ENCODE results near the gene MTOR. TPM values are rescaled to one million over a fixed set of nuclear protein-coding genes. Genes with fewer than 3 reads are reported as not detected.
"Not testable (repeated sequence)": the region's sequence is repeated elsewhere in the genome, so short reads cannot be mapped to it uniquely, and the experiment has no call there.

The MTOR gene
- total RNA-seq, 2 experiments from 2014 or later, result 43.0 to 45.2 TPM

DNA sequence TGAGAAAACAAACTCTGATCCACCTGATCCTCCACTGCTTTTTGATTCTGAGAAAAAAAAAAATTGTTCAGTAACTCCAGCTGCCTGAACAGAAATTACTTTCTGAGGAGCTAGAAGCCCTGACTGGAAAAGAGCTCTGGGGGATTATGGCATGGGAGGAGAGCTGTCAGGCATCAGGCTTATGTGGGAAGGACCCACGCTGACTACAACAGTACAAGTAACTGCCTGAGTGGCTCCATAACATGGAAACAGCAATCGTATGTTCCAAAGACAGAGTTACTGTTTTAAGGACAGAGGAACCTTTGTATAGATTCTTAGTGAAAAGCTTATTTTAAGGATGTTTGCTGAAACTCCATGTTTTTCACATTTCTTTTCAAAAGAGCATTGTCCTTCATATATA lies 74.4 kb downstream of the MTOR start:
- no peaks in the 10 kb centered on the region for H3K27me3 Mint-ChIP-seq
- no peak for DNase-seq
- H3K9me3 Mint-ChIP-seq, result no peaks in the 10 kb centered on the region
- no peaks in the 10 kb centered on the region for H3K4me1 Mint-ChIP-seq
- no peak overlapping the region for H3K27ac Mint-ChIP-seq
- H3K4me3 Mint-ChIP-seq, result no peak overlapping the region
- H3K36me3 Mint-ChIP-seq, result peaks cover 12% of the 10 kb centered on the region

DNA sequence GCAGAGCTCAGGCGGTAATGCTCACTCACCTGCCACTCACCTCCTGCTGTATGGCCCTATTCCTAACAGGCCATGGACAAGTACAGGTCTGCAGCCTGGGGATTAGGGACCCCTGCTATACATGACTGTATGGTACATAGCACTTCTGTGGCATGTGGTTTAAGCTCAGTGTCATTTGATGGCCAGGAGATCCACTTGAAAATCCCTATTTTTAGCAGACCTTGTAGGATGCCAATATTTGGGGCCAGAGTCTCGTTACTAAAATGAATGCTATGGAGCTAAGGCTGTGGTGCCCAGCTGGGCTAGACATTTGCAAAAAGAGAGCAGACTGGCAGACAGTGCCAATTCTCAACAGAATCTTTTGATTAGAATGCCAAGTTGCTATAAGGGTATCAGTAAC lies 74.9 kb downstream of the MTOR start:
- Mint-ChIP-seq H3K4me3 (no peak overlapping the region), H3K27ac (no peak overlapping the region), H3K27me3 (no peaks in the 10 kb centered on the region), H3K4me1 (no peaks in the 10 kb centered on the region), H3K9me3 (no peaks in the 10 kb centered on the region), H3K36me3 (peaks cover 12% of the 10 kb centered on the region)
- DNase-seq, result no peak

DNA sequence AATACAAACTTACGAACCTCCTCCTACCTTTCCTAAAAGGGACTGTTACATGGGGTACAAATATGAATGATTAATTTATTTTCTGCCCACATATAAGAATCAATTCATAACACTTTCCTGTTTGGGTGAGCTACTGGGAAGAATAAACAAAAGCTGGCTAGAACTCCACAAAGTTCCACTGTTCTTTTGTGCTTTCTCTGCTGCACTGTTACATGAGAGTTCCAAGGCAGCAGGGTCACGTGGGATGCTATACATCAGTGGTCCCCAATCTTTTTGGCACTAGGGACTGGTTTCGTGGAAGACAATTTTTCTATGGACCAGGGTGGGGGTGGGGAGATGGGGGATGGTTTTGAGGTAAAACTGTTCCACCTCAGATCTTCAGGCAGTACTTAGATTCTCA lies 75.4 kb downstream of the MTOR start:
- Mint-ChIP-seq H3K36me3 (peaks cover 9% of the 10 kb centered on the region), H3K27me3 (no peaks in the 10 kb centered on the region), H3K4me3 (no peak overlapping the region), H3K9me3 (no peaks in the 10 kb centered on the region), H3K4me1 (no peaks in the 10 kb centered on the region), H3K27ac (no peak overlapping the region)
- DNase-seq, result no peak

DNA sequence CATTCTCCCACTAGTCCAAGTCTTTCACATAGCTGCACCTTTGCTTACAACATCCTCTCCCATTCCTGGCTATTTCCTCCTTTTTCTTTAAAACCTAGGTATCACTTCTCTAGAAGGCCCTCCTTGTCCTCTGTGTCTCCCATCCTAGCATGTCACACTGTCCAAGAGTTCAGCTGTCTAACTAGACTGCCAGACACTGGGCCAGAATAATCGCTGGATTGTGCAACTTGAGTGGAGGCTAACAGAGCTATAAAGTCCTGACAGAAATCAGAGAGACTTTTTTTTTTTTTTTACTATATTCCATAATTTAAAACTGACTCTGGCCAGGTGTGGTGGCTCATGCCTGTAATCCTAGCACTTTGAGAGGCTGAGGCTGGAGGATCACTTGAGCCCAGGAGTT lies 77.4 kb downstream of the MTOR start:
- Mint-ChIP-seq H3K4me1 (no peaks in the 10 kb centered on the region), H3K27me3 (no peaks in the 10 kb centered on the region), H3K27ac (no peak overlapping the region), H3K4me3 (no peak overlapping the region), H3K9me3 (no peaks in the 10 kb centered on the region), H3K36me3 (peaks cover 7% of the 10 kb centered on the region)
- DNase-seq, result no peak

DNA sequence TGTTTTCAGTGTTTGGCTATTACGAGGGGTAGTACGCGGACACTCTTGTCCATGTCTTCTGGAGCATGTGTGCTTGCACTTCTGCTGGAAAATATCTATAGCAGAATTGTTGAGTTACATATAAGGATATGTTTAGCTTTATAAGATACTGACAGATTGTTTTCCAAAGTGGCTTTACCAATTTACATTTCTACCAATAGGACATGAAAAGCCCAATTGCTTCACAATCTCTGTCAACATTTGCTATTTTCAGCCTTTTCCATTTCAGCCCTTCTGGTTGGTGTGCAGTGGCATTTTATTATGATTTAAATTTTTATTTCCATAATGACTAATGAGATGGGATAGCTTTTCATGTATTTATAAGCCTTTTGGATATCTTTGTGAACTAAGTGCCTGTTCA lies 79.5 kb downstream of the MTOR start:
- Mint-ChIP-seq H3K27ac (no peak overlapping the region), H3K9me3 (no peaks in the 10 kb centered on the region), H3K4me3 (no peak overlapping the region), H3K4me1 (no peaks in the 10 kb centered on the region), H3K36me3 (peaks cover 5% of the 10 kb centered on the region), H3K27me3 (no peaks in the 10 kb centered on the region)
- no peak for DNase-seq

DNA sequence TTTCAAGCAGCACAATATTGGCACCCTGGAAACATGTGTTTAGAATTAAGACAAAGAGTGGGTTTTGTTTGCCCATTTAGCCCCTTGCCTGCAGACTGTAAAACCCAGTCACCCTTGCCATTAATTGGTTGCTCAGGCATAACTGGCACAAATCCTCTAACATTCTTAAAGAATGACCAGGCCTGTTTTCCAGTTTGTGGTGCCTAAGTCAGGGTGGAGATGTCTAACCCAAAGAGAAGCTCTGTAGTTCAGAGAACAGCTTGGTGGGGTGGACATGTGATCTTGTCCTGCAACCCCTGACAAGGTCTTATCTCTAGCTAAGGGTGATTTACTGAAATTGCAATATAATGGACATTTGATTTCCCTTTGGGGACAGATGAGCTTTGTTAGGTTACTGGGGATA lies 82.0 kb downstream of the MTOR start:
- H3K4me1 Mint-ChIP-seq, result no peaks in the 10 kb centered on the region
- H3K9me3 Mint-ChIP-seq, result no peaks in the 10 kb centered on the region
- no peak overlapping the region for H3K27ac Mint-ChIP-seq
- H3K4me3 Mint-ChIP-seq, result no peak overlapping the region
- DNase-seq, result no peak
- peaks cover 8% of the 10 kb centered on the region for H3K36me3 Mint-ChIP-seq
- H3K27me3 Mint-ChIP-seq, result no peaks in the 10 kb centered on the region

DNA sequence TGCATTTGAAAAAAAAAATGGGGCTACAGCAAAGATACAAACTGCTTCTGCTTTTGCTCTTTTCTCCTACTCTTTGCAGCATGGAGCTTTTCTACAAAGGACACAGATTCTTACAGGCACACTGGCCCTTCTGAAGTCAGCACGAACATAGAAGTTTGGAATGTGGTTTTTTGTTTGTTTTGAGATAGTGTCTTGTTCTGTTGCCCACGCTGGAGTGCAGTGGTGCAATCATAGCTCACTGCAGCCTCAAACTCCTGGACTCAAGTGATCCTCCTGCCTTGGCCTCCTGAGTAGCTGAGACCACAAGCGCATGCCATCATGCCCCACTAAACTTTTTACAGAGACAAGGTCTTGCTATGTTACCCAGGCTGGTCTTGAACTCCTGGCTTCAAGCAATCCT lies 82.6 kb downstream of the MTOR start:
- H3K27me3 Mint-ChIP-seq, H3K27ac Mint-ChIP-seq, H3K36me3 Mint-ChIP-seq, H3K4me1 Mint-ChIP-seq, H3K4me3 Mint-ChIP-seq, H3K9me3 Mint-ChIP-seq, DNase-seq: not testable (repeated sequence)

DNA sequence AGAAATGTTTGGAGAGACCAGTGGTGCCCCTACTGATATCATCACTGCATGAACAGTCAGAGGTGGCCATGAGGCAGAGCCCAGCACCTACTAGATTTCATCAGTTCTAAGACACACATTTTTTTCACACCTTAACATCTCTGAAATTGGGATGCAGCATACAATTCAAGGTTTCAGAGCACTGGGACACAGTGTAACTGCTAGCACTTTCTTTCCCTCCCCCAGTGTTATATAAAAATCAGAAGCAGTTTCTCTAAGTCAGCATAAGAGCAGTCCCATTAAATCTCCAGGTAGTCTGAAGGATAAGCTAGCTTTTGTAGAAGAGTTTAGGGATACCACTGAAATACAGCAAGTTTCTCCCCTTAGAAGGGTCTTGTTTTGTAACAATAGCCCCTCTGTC lies 83.2 kb downstream of the MTOR start:
- no peaks in the 10 kb centered on the region for H3K4me1 Mint-ChIP-seq
- no peak overlapping the region for H3K4me3 Mint-ChIP-seq
- H3K9me3 Mint-ChIP-seq, result no peaks in the 10 kb centered on the region
- H3K36me3 Mint-ChIP-seq, result peaks cover 5% of the 10 kb centered on the region
- DNase-seq, result no peak
- H3K27ac Mint-ChIP-seq, result no peak overlapping the region
- H3K27me3 Mint-ChIP-seq, result no peaks in the 10 kb centered on the region

DNA sequence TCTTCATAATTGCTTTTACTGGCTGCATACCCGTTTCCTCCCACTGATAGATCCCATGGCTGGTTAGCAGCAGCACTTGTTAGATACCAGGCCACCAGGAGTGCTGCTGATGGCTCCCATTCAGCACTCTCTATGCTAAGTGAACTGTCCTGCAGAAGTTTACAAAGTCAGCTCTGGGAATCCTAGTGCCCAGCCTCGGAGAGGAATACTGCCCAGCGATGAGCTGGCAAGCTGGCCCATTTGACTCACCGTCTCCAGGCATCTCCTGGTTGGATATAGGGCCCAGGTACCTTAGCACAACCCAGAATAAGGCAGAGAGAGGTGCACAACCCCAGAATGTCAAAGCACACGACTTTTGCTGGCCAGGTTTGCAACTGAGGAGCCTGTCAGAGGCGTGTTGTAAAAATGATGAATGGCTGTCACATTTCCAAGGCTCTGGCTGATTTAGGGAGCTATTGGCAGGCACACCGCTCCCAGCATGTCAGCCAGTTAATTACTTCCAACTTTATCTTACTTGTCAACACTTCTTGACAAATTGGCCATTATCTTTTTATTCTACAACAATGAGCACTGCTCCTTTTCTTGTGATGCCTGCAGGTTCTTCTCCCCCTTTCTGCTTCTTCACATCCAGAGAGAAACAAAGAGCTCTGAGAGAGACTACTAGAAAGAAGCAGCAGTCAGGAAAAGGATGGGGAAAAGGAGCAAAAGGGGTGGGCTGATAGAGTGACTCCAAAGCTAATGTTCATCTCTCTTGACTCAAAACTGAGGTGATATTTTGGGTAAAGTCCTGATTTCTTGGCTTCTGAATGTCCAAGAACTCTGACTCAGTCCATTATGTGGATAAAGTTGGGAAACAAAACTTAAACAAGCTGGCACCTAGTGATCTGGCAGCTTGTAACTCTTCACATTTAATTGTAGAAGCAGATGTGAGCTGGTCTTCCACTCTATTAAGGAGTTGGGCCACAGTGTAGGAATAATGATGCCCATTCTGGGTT lies 84.0 kb downstream of the MTOR start:
- Mint-ChIP-seq H3K36me3 (peaks cover 7% of the 10 kb centered on the region), H3K9me3 (no peaks in the 10 kb centered on the region), H3K4me3 (no peak overlapping the region), H3K27ac (no peak overlapping the region), H3K27me3 (no peaks in the 10 kb centered on the region), H3K4me1 (no peaks in the 10 kb centered on the region)
- DNase-seq, result no peak

DNA sequence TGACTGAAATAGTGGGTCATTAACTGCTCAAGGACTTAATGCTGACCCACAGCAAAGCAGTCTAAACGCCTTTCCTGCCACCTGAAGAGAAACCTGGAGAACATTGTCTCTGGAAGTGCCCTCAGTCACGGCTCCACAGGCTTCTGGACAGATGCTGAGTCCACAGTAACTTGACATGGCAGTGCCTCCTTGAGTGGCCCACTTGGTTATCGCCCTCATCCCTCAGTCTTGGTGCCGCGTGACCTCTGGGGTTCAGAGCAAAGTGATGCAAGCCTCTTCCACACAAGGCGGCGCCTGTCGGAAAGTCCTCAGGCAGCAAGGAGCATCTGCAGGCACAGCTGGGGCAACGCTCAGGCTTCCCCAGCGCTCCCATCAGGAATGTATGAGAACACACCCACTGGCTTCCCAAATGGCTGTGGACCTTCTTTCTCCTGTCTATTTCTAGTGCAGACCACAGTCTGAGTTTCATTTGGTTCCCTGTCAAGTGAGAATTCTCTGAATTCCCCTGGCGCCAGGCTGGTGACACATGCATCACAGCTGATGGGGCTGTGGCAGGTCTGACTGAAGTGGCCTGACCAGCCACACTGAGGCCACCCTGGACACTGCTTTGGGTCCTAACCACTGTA lies 86.2 kb downstream of the MTOR start:
- H3K4me1 Mint-ChIP-seq, result no peaks in the 10 kb centered on the region
- H3K27ac Mint-ChIP-seq, result no peak overlapping the region
- no peak overlapping the region for H3K4me3 Mint-ChIP-seq
- H3K36me3 Mint-ChIP-seq, result peaks cover 7% of the 10 kb centered on the region
- no peaks in the 10 kb centered on the region for H3K9me3 Mint-ChIP-seq
- no peaks in the 10 kb centered on the region for H3K27me3 Mint-ChIP-seq
- DNase-seq, result no peak

DNA sequence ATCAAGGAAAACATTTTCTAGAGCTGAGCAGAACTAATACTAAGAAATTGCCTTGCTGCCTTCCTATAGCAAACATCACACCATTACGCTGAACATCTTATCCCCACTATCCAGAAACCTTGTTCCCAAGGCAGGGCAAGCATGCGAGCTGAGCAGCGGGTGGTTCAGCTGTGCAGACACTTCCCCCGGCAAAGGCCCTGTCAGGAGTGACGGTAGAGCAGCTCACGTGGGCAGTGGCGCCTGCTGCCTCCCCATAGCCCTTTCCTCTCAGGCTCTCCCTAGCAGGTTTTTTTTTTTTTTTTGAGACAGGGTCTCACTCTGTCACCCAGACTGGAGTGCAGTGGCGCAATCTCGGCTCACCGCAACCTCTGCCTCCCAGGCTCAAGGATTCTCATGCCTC lies 86.9 kb downstream of the MTOR start:
- Mint-ChIP-seq H3K9me3 (no peaks in the 10 kb centered on the region), H3K27ac (no peak overlapping the region), H3K27me3 (no peaks in the 10 kb centered on the region), H3K36me3 (peaks cover 6% of the 10 kb centered on the region), H3K4me3 (no peak overlapping the region), H3K4me1 (no peaks in the 10 kb centered on the region)
- DNase-seq, result no peak

DNA sequence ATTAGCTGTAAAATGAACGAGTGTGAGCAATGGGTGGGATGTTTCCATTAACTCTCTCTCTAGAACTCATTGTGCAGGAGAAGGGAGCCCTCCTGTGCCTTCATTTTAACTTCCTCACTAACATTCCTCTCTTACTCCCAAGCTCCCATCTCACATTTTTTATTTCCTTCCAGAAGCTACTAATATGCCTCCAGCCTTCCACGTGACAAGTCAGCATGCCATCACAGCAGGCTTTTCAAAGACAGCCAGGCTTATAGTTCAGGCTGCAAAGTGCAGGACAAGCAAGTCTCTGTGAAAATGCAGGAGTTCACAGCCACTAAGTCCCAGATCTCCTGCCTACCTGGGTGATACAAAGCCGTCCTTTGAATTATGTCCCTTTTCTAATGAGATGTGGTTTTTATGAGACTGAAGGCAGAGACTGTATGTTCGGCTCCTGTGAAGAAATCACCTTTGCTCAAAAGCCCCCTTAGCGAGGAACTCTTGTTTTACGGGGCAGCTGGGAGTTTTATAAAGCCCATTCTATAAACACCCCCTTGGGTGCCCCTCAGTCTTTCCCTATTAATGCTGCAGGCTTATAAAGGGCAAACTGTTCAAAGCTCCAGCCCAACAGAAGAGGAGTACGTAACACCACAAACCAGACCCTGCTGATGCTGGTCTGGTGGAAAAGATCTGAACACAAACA lies 87.9 kb downstream of the MTOR start:
- Mint-ChIP-seq H3K4me3 (no peak overlapping the region), H3K36me3 (peaks cover 5% of the 10 kb centered on the region), H3K9me3 (no peaks in the 10 kb centered on the region)

DNA sequence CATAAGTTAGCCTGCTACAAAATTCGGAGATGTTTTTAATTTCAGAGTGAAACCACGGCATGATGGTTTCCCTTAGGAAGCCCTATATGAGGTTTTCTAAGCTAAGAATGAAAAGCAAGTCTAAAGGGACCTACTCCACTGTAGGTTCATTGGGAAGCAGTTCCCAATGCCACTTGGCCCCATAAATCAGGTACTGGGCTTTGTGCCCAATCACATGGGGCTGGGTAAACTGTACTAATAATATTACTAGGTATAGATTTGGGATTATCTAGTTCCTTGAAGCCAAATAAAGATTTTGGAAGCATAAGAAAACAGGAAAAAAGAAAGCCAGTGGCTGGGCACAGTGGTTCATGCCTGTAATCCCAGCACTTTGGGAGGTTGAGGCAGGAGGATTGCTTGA lies 92.2 kb downstream of the MTOR start:
- H3K27ac Mint-ChIP-seq, result no peak overlapping the region
- no peak overlapping the region for H3K4me3 Mint-ChIP-seq
- H3K4me1 Mint-ChIP-seq, result no peaks in the 10 kb centered on the region
- H3K27me3 Mint-ChIP-seq, result no peaks in the 10 kb centered on the region
- DNase-seq, result no peak
- peaks cover 22% of the 10 kb centered on the region for H3K36me3 Mint-ChIP-seq
- H3K9me3 Mint-ChIP-seq, result no peaks in the 10 kb centered on the region

More for the DNA sequence above, 87.9 kb downstream of the MTOR start:
- Mint-ChIP-seq H3K4me1 (no peaks in the 10 kb centered on the region), H3K27ac (no peak overlapping the region), H3K27me3 (no peaks in the 10 kb centered on the region)
- no peak for DNase-seq

DNA sequence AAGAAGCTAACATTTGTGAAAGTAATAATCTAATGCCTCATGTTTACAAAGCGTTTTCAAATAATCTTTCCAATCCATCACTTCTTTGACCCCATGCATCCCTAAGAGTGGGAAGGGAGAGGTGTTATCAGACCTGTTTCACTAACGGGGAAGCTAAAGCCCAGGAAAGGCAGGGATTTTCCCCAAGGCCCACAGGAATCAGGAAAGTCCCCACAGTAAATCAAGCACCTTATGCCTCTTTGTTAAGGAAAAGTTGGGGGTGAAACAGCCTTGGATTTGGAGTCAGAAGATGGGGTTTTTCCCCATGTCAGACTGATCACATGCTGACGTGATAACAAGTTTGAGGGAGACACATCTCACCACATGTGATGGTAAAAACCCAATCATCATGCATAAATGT lies 93.1 kb downstream of the MTOR start:
- no peaks in the 10 kb centered on the region for H3K9me3 Mint-ChIP-seq
- H3K36me3 Mint-ChIP-seq, result peaks cover 28% of the 10 kb centered on the region
- H3K4me3 Mint-ChIP-seq, result no peak overlapping the region
- H3K27me3 Mint-ChIP-seq, result no peaks in the 10 kb centered on the region
- H3K4me1 Mint-ChIP-seq, result no peaks in the 10 kb centered on the region
- H3K27ac Mint-ChIP-seq, result no peak overlapping the region
- no peak for DNase-seq

DNA sequence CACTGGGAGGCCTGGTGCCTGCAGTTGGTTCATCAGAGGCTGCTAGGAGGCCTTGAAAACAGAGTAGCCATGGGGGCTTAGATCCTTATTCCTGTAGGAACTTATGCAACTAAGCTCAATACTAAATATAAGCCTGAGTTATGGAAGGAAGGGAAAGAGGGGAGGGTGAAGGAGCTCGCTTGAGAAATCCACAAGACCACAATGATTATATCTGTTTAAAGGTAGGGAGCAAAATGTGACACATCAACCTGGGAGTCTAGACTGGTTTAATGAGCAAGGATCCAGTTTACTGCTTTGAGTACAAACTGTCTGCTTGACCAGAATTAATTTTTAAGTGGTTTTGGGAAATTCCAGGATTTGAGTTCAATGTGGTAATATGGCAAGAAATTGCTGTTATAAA lies 93.6 kb downstream of the MTOR start:
- H3K27ac Mint-ChIP-seq, result no peak overlapping the region
- DNase-seq, result no peak
- H3K27me3 Mint-ChIP-seq, result no peaks in the 10 kb centered on the region

More for the DNA sequence above, 93.6 kb downstream of the MTOR start:
- H3K9me3 Mint-ChIP-seq, result no peaks in the 10 kb centered on the region
- no peaks in the 10 kb centered on the region for H3K4me1 Mint-ChIP-seq
- H3K4me3 Mint-ChIP-seq, result no peak overlapping the region
- H3K36me3 Mint-ChIP-seq, result peaks cover 31% of the 10 kb centered on the region
